ENCODE measurements around the gene DLX5. TPM values are rescaled to one million over a fixed set of nuclear protein-coding genes. Genes with fewer than 3 reads are reported as not detected.
A peak's percentile ranks its signal among the peaks of the same experiment; 100 is the strongest.

The DLX5 gene
- total RNA-seq, 1 experiment from 2014 or later: not detected

GRCh38 chr7:96993094-96993865, 31.4 kb downstream of the DLX5 start (continued):
- TF ChIP-seq ATF6 (CRISPR knock-in tag; IDR thresholded peaks at IDR 0.05): no peak
- no peak for TF ChIP-seq CBFB (CRISPR knock-in tag; IDR thresholded peaks at IDR 0.05; ENCODE audit: low read depth)
- no peak for TF ChIP-seq CDX4 (CRISPR knock-in tag; IDR thresholded peaks at IDR 0.05; ENCODE audit: borderline replicate concordance)
- TF ChIP-seq, protein P1, sequence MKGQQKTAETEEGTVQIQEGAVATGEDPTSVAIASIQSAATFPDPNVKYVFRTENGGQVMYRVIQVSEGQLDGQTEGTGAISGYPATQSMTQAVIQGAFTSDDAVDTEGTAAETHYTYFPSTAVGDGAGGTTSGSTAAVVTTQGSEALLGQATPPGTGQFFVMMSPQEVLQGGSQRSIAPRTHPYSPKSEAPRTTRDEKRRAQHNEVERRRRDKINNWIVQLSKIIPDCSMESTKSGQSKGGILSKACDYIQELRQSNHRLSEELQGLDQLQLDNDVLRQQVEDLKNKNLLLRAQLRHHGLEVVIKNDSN (CRISPR knock-in tag; IDR thresholded peaks at IDR 0.05): peak; percentile 73
- TF ChIP-seq CREB1 (CRISPR knock-in tag; IDR thresholded peaks at IDR 0.05): no peak
- TF ChIP-seq ZNF281 (CRISPR knock-in tag; IDR thresholded peaks at IDR 0.05): no peak
- TF ChIP-seq, protein P2, sequence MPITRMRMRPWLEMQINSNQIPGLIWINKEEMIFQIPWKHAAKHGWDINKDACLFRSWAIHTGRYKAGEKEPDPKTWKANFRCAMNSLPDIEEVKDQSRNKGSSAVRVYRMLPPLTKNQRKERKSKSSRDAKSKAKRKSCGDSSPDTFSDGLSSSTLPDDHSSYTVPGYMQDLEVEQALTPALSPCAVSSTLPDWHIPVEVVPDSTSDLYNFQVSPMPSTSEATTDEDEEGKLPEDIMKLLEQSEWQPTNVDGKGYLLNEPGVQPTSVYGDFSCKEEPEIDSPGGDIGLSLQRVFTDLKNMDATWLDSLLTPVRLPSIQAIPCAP (CRISPR knock-in tag; IDR thresholded peaks at IDR 0.05): no peak
- no peak for TF ChIP-seq ERG (CRISPR knock-in tag; IDR thresholded peaks at IDR 0.05)
- no peak for TF ChIP-seq TEAD1 (CRISPR knock-in tag; IDR thresholded peaks at IDR 0.05)
- no peak for TF ChIP-seq IRF2 (CRISPR knock-in tag; IDR thresholded peaks at IDR 0.05; ENCODE audit: borderline replicate concordance, low read depth)
- TF ChIP-seq ZNF121 (CRISPR knock-in tag; IDR thresholded peaks at IDR 0.05): no peak
- no peak for TF ChIP-seq PREB (CRISPR knock-in tag; IDR thresholded peaks at IDR 0.05; ENCODE audit: borderline replicate concordance)
- no peak for TF ChIP-seq CTCF (IDR thresholded peaks at IDR 0.05)
- TF ChIP-seq GTF2I (CRISPR knock-in tag; conservative IDR thresholded peaks at IDR 0.05): no peak
- TF ChIP-seq, protein P3, sequence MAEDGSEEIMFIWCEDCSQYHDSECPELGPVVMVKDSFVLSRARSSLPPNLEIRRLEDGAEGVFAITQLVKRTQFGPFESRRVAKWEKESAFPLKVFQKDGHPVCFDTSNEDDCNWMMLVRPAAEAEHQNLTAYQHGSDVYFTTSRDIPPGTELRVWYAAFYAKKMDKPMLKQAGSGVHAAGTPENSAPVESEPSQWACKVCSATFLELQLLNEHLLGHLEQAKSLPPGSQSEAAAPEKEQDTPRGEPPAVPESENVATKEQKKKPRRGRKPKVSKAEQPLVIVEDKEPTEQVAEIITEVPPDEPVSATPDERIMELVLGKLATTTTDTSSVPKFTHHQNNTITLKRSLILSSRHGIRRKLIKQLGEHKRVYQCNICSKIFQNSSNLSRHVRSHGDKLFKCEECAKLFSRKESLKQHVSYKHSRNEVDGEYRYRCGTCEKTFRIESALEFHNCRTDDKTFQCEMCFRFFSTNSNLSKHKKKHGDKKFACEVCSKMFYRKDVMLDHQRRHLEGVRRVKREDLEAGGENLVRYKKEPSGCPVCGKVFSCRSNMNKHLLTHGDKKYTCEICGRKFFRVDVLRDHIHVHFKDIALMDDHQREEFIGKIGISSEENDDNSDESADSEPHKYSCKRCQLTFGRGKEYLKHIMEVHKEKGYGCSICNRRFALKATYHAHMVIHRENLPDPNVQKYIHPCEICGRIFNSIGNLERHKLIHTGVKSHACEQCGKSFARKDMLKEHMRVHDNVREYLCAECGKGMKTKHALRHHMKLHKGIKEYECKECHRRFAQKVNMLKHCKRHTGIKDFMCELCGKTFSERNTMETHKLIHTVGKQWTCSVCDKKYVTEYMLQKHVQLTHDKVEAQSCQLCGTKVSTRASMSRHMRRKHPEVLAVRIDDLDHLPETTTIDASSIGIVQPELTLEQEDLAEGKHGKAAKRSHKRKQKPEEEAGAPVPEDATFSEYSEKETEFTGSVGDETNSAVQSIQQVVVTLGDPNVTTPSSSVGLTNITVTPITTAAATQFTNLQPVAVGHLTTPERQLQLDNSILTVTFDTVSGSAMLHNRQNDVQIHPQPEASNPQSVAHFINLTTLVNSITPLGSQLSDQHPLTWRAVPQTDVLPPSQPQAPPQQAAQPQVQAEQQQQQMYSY (CRISPR knock-in tag; IDR thresholded peaks at IDR 0.05): no peak
